A549 treated with Mapracorat at 1 μM for 4 hours (cell line): Measurements from ENCODE around the gene OR4C11. TPM values are rescaled to one million over a fixed set of nuclear protein-coding genes. Genes with fewer than 3 reads are reported as not detected.

Source experiments
- total RNA-seq: library from RNA; stranded (reverse); fragments of 200-300 nt; extraction: Qiagen RNA extraction; gene quantifications from 5 replicates; pipeline ENCODE4 v1.2.3, GENCODE V29; 2022

The OR4C11 gene
- total RNA-seq, result not detected in 5 replicates

GRCh38 chr11:55607545-55607944 is at the start of gene OR4C11:
Gene OR4C11, minus strand, starts transcription at chr11:55607645. Its CDS starts 3,272 bp downstream, at chr11:55604373.

GRCh38 chr11:55648027-55648426 is 40.6 kb upstream of the OR4C11 start, which contains the start of gene OR4S2:
Gene OR4S2, plus strand, starts transcription at chr11:55648327. Its CDS starts 2,577 bp downstream, at chr11:55650904.

GRCh38 chr11:55634813-55635212 is 27.4 kb upstream of the OR4C11 start, which contains the start of gene OR4P4:
Gene OR4P4, plus strand, starts transcription at chr11:55635113.

GRCh38 chr11:55571828-55572227 is 35.6 kb downstream of the OR4C11 start, which contains the start of gene OR4C16:
Gene OR4C16, plus strand, starts transcription at chr11:55572128. Its CDS starts 0 bp downstream, at chr11:55572128.

GRCh38 chr11:55554169-55554568 is 53.3 kb downstream of the OR4C11 start, which contains the start of gene OR4C15:
Gene OR4C15, plus strand, starts transcription at chr11:55554469. Its CDS starts 0 bp downstream, at chr11:55554469.

Other genes starting within 250 kb of the OR4C11 start
- gene OR4A15, start 239.7 kb downstream of the OR4C11 start, total RNA-seq, result not detected in 5 replicates
- not detected in 5 replicates for gene OR4C15, start 53.2 kb downstream of the OR4C11 start, total RNA-seq
- not detected in 5 replicates for gene OR4C16, start 35.5 kb downstream of the OR4C11 start, total RNA-seq
- not detected in 5 replicates for gene OR4P4, start 27.5 kb upstream of the OR4C11 start, total RNA-seq
- gene OR4S2, start 40.7 kb upstream of the OR4C11 start, total RNA-seq, result not detected in 5 replicates
- not detected in 5 replicates for gene OR4C6, start 54.6 kb upstream of the OR4C11 start, total RNA-seq
- not detected in 5 replicates for gene OR5D13, start 165.8 kb upstream of the OR4C11 start, total RNA-seq
- gene OR5D14, start 187.9 kb upstream of the OR4C11 start, total RNA-seq, result not detected in 5 replicates
- not detected in 5 replicates for gene OR5L1, start 203.7 kb upstream of the OR4C11 start, total RNA-seq
- gene OR5D18, start 212.0 kb upstream of the OR4C11 start, total RNA-seq, result not detected in 5 replicates
- gene OR5L2, start 219.6 kb upstream of the OR4C11 start, total RNA-seq, result not detected in 5 replicates
- gene OR5D16, start 231.1 kb upstream of the OR4C11 start, total RNA-seq, result not detected in 5 replicates